ENCODE results near the gene ALCAM. TPM values are rescaled to one million over a fixed set of nuclear protein-coding genes. Genes with fewer than 3 reads are reported as not detected.
A peak's percentile ranks its signal among the peaks of the same experiment; 100 is the strongest.

The ALCAM gene
- polyA plus RNA-seq, 3 donors from 2014 or later = 0.72 to 4.9 (median 2.8) TPM

GRCh38 chr3:105511031-105511430, 144.3 kb downstream of the ALCAM start:
- DNase-seq = no peak
- Mint-ChIP-seq H3K36me3 (no peaks in the 10 kb centered on the region), H3K9me3 (no peaks in the 10 kb centered on the region), H3K27ac (no peak overlapping the region), H3K4me1 (no peaks in the 10 kb centered on the region), H3K27me3 (ENCODE audit: low read depth in 3 of 3) (no peaks in the 10 kb centered on the region), H3K4me3 (no peak overlapping the region)

DNA sequence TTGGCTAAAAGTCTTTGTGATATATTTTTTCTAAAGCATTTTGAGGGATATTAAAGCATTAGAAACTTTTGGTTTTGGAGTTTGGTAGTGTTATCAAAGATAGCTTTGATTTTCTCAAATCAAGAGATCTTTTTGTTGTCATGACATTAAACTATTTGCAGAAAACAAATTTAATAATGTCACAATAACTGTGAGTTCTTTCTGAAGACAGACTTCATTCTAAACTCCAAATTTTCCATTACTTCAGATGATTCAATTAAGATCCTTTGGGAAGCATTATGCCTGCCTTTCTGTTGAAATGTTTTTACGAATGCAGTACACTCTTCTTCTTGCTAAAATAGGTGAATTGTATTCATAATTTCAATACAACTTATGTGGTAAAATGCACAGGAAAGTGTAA, 145.4 kb downstream of the ALCAM start:
- no peaks in the 10 kb centered on the region for H3K9me3 Mint-ChIP-seq
- no peak overlapping the region for H3K4me3 Mint-ChIP-seq
- H3K4me1 Mint-ChIP-seq = no peaks in the 10 kb centered on the region
- DNase-seq = no peak
- no peaks in the 10 kb centered on the region for H3K27me3 Mint-ChIP-seq (ENCODE audit: low read depth in 3 of 3)
- H3K27ac Mint-ChIP-seq = no peak overlapping the region
- H3K36me3 Mint-ChIP-seq = no peaks in the 10 kb centered on the region

DNA sequence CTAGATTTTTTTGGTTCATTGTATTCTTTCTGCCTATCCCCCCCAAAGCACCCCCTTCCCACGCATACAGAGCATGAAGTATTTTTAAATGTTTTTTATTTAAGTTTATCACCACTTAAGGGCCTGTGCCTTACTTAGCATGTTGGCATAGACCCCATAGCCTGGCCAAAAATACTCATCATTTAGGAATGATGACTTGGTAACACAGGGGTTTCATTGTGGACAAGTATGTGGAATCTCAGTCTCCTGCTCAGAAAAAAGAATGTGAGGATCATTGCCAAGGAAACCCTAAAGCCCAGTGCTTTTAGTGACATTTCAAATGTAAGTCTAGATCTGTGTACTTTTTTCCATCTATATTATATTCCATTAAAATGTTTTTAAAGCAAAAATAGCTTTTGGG, 146.3 kb downstream of the ALCAM start:
- Mint-ChIP-seq H3K27ac (no peak overlapping the region), H3K27me3 (ENCODE audit: low read depth in 3 of 3) (no peaks in the 10 kb centered on the region), H3K4me1 (no peaks in the 10 kb centered on the region), H3K9me3 (no peaks in the 10 kb centered on the region), H3K4me3 (no peak overlapping the region), H3K36me3 (no peaks in the 10 kb centered on the region)
- DNase-seq = no peak

- DNase-seq = no peak
- H3K27me3 Mint-ChIP-seq (ENCODE audit: low read depth in 3 of 3) = no peaks in the 10 kb centered on the region
- H3K27ac Mint-ChIP-seq = no peak overlapping the region
- no peaks in the 10 kb centered on the region for H3K4me1 Mint-ChIP-seq
- H3K4me3 Mint-ChIP-seq = no peak overlapping the region
- H3K36me3 Mint-ChIP-seq = no peaks in the 10 kb centered on the region
- no peaks in the 10 kb centered on the region for H3K9me3 Mint-ChIP-seq
Observed at GRCh38 chr3:105513886-105514285, 147.2 kb downstream of the ALCAM start.

DNA sequence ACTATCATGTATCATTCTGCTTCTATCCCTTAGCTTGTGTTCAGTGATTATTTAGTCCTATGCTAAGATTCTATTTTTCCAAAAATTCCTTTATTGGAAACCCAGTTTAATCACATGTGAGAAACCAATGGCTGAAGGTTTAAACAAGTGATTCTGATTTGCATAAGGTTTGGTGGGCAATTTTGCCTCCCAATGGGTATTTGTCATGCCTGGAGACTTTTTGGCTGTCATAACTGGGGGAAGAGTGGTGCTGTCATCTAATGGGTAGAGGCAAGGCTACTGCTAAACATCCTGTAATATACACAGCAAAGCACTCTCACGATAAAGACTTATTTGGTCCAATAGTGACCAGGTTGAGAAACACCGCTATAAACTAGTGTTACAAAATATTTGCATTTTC, 148.7 kb downstream of the ALCAM start:
- Mint-ChIP-seq H3K36me3 (no peaks in the 10 kb centered on the region), H3K27ac (no peak overlapping the region), H3K4me1 (no peaks in the 10 kb centered on the region), H3K9me3 (no peaks in the 10 kb centered on the region), H3K4me3 (no peak overlapping the region), H3K27me3 (ENCODE audit: low read depth in 3 of 3) (no peaks in the 10 kb centered on the region)
- DNase-seq = no peak

GRCh38 chr3:105516972-105517371, 150.3 kb downstream of the ALCAM start:
- no peaks in the 10 kb centered on the region for H3K36me3 Mint-ChIP-seq
- no peak for DNase-seq
- H3K27ac Mint-ChIP-seq = no peak overlapping the region
- H3K4me1 Mint-ChIP-seq = no peaks in the 10 kb centered on the region
- no peak overlapping the region for H3K4me3 Mint-ChIP-seq
- no peaks in the 10 kb centered on the region for H3K9me3 Mint-ChIP-seq
- H3K27me3 Mint-ChIP-seq (ENCODE audit: low read depth in 3 of 3) = no peaks in the 10 kb centered on the region

DNA sequence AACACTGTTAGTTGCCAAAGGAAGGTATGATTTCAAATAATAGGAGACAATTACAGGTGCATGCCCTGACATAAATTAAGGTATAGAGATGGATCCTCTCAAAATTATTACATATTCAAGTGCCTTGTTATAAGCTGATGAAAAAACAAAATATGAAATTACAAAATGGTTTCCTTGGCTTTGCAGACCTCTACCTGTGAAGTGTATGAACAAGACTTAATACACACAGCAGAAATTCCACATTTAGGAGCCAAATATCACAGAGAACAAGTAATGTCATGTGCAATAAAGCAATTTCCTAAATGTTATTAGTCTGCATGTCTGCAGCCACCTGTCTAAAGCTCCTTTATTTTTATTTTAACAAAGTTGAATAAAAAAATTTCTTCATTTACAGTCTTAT, 151.5 kb downstream of the ALCAM start:
- Mint-ChIP-seq H3K4me3 (no peak overlapping the region), H3K27me3 (ENCODE audit: low read depth in 3 of 3) (no peaks in the 10 kb centered on the region)
- DNase-seq = no peak

DNA sequence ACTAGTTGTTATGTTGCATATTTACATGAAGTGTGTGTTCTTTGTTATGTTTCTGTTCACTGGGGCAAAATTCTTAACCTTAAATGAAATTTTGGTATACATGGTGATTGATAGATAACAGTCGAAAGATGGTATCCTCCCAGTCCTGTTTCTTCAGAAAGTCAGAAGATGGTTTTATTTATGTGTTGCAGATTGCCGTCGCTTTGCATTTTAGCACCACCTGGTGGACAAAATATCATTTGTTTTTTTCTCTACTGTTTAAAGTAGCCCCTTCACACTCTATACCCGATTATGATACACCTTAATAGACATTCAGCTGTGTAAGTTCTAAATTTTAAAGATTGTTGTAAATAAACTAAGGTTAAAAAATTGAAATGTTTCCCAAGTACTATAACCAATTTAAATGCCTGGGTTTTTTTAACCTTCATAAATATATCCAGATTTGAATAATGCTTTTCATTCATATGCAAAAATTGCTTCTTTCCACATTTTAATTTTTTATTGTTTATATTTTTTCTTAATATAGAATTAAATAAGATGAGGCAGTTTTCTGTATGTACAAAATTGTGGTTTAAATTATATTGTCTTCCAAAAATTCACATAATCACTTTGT, 152.2 kb downstream of the ALCAM start:
- Mint-ChIP-seq H3K36me3 (no peaks in the 10 kb centered on the region), H3K4me1 (no peaks in the 10 kb centered on the region), H3K4me3 (no peak overlapping the region), H3K27me3 (ENCODE audit: low read depth in 3 of 3) (no peaks in the 10 kb centered on the region), H3K27ac (no peak overlapping the region), H3K9me3 (no peaks in the 10 kb centered on the region)
- DNase-seq = peak; percentile 22 to 44 (median 28)

More for the DNA sequence above, 151.5 kb downstream of the ALCAM start:
- no peaks in the 10 kb centered on the region for H3K36me3 Mint-ChIP-seq
- no peaks in the 10 kb centered on the region for H3K4me1 Mint-ChIP-seq
- no peak overlapping the region for H3K27ac Mint-ChIP-seq
- no peaks in the 10 kb centered on the region for H3K9me3 Mint-ChIP-seq

- Mint-ChIP-seq H3K4me1 (no peaks in the 10 kb centered on the region), H3K4me3 (no peak overlapping the region)
Observed at GRCh38 chr3:105521770-105522169, 155.1 kb downstream of the ALCAM start.

GRCh38 chr3:105523501-105523900, 156.8 kb downstream of the ALCAM start:
- Mint-ChIP-seq H3K27me3 (ENCODE audit: low read depth in 3 of 3) (peaks cover 0 to 5% (median 0%) of the 10 kb centered on the region in 3 donors), H3K27ac (no peak overlapping the region), H3K4me3 (no peak overlapping the region), H3K9me3 (no peaks in the 10 kb centered on the region), H3K4me1 (no peaks in the 10 kb centered on the region), H3K36me3 (no peaks in the 10 kb centered on the region)
- no peak for DNase-seq

More at GRCh38 chr3:105521770-105522169, 155.1 kb downstream of the ALCAM start:
- Mint-ChIP-seq H3K36me3 (no peaks in the 10 kb centered on the region), H3K27ac (no peak overlapping the region), H3K9me3 (no peaks in the 10 kb centered on the region), H3K27me3 (ENCODE audit: low read depth in 3 of 3) (peaks cover 0 to 5% (median 0%) of the 10 kb centered on the region in 3 donors)
- DNase-seq = no peak

- Mint-ChIP-seq H3K9me3 (no peaks in the 10 kb centered on the region), H3K4me3 (no peak overlapping the region), H3K4me1 (no peaks in the 10 kb centered on the region), H3K36me3 (no peaks in the 10 kb centered on the region), H3K27ac (no peak overlapping the region), H3K27me3 (ENCODE audit: low read depth in 3 of 3) (peaks cover 0 to 5% (median 0%) of the 10 kb centered on the region in 3 donors)
- DNase-seq = no peak
Observed at GRCh38 chr3:105525531-105525930, 158.8 kb downstream of the ALCAM start.

GRCh38 chr3:105526360-105527111, 159.8 kb downstream of the ALCAM start:
- Mint-ChIP-seq H3K27ac (no peak overlapping the region), H3K4me3 (no peak overlapping the region), H3K4me1 (no peaks in the 10 kb centered on the region), H3K9me3 (no peaks in the 10 kb centered on the region), H3K36me3 (no peaks in the 10 kb centered on the region), H3K27me3 (ENCODE audit: low read depth in 3 of 3) (peaks cover 0 to 5% (median 0%) of the 10 kb centered on the region in 3 donors)
- DNase-seq = no peak

DNA sequence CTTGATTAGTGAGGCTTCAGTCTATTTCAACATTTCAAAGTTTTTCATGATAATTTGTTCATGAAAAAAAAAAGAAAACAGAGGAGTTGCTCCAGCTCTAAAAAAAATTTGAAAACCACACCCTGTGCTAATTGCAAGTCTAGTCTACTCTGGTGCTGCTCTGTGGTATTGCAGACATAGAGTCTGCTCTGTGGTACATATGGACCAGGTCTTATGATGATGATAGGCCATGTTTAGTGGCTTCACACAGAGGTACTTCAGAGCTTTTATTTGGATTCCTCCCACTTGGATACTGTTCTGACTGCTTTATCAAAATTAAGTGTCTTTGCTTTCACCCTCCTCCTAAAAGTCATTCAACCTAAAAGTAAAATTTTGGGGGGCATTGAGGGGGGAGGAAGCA, 160.8 kb downstream of the ALCAM start:
- H3K27ac Mint-ChIP-seq = no peak overlapping the region
- H3K36me3 Mint-ChIP-seq = no peaks in the 10 kb centered on the region
- no peak for DNase-seq
- H3K27me3 Mint-ChIP-seq (ENCODE audit: low read depth in 3 of 3) = peaks cover 0 to 5% (median 0%) of the 10 kb centered on the region in 3 donors
- no peaks in the 10 kb centered on the region for H3K9me3 Mint-ChIP-seq
- H3K4me3 Mint-ChIP-seq = no peak overlapping the region
- H3K4me1 Mint-ChIP-seq = no peaks in the 10 kb centered on the region

GRCh38 chr3:105527949-105528348, 161.2 kb downstream of the ALCAM start:
- Mint-ChIP-seq H3K36me3 (no peaks in the 10 kb centered on the region), H3K27me3 (ENCODE audit: low read depth in 3 of 3) (peaks cover 0 to 5% (median 0%) of the 10 kb centered on the region in 3 donors), H3K4me1 (no peaks in the 10 kb centered on the region), H3K27ac (no peak overlapping the region), H3K9me3 (no peaks in the 10 kb centered on the region), H3K4me3 (no peak overlapping the region)
- DNase-seq = no peak

DNA sequence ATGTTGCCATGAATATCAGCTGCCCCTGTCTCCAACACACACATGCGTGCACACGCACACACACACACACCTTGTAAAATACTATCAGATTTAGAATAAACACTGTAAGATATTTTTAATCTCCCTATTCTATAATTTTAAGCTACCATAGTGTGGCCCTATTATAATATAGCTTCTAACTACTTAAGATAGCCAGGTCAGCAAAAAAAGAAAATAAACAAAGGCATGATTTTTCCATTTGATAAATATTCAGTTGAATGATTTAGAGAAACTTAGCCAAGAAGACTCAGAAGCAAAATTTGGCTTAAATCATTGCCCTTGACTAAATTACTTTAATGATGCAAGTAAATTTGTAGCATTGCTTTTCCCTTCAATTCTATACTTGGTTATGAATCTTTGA, 162.2 kb downstream of the ALCAM start:
- no peak for DNase-seq
- Mint-ChIP-seq H3K9me3 (no peaks in the 10 kb centered on the region), H3K4me3 (no peak overlapping the region), H3K4me1 (no peaks in the 10 kb centered on the region), H3K27me3 (ENCODE audit: low read depth in 3 of 3) (peaks cover 0 to 5% (median 0%) of the 10 kb centered on the region in 3 donors), H3K36me3 (no peaks in the 10 kb centered on the region), H3K27ac (no peak overlapping the region)
